K562 (cell line): ENCODE data around the gene ZKSCAN3. TPM values are rescaled to one million over a fixed set of nuclear protein-coding genes. Genes with fewer than 3 reads are reported as not detected.

Experiments
- CC2D1A ChIP-seq: fragments of 450-650 bp; IDR thresholded peaks from 2 replicates; pipeline ENCODE4 v1.6.1; 2017; ENCODE audit warnings: mild to moderate bottlenecking
- CTBP1 ChIP-seq: fragments of 450-650 bp; IDR thresholded peaks from 2 replicates; pipeline ENCODE4 v1.6.1; 2016; ENCODE audit warnings: borderline replicate concordance
- PHF8 ChIP-seq: fragments of 200-600 bp; sonication (generic); IDR thresholded peaks from 2 replicates; pipeline ENCODE4 v1.6.1; 2012; ENCODE audit warnings: mixed run types, mild to moderate bottlenecking, inconsistent platforms, low read length, moderate library complexity, borderline replicate concordance
- POU5F1 ChIP-seq: fragments of 150-350 bp; IDR thresholded peaks from 2 replicates; pipeline ENCODE4 v1.6.1; 2014; ENCODE audit warnings: borderline replicate concordance, low read length, low read depth, mild to moderate bottlenecking; ENCODE audit not compliant: partially characterized antibody
- RB1 ChIP-seq: fragments of 450-650 bp; IDR thresholded peaks from 2 replicates; pipeline ENCODE4 v1.6.1; 2017; ENCODE audit warnings: low read depth, mild to moderate bottlenecking
- ZNF239 ChIP-seq: fragments of 250-450 bp; sonication (Bioruptor Pico); IDR thresholded peaks from 2 replicates; pipeline ENCODE4 v1.4.0; 2020; ENCODE audit warnings: mild to moderate bottlenecking
- ZNF274 ChIP-seq: IDR thresholded peaks from 2 replicates; pipeline ENCODE4 v1.6.1; 2011; ENCODE audit warnings: low read depth, mild to moderate bottlenecking, low read length, moderate library complexity, borderline replicate concordance
- ZNF696 ChIP-seq: fragments of 250-450 bp; sonication (Bioruptor Pico); conservative IDR thresholded peaks from 2 replicates; pipeline ENCODE4 v1.4.0; 2020; ENCODE audit warnings: mild to moderate bottlenecking, moderate library complexity
- ZNF785 ChIP-seq: fragments of 250-450 bp; sonication (Bioruptor Pico); IDR thresholded peaks from 2 replicates; pipeline ENCODE4 v1.4.0; 2020; ENCODE audit warnings: mild to moderate bottlenecking
- polyA plus RNA-seq, 8 experiments: library from polyadenylated mRNA; depleted of rRNA in 4 of 8; stranded (reverse) in 5 of 8; unstranded in 3 of 8; fragments of >200 nt; fragmentation: Nextera tagmentation in 2 of 8; fragmentation: Illumina TruSeq in 1 of 8; extraction: Ambion mirVana in 2 of 8; extraction: Trizol in 1 of 8; gene quantifications; 2 replicates each; pipeline versions ENCODE4 v1.2.1 to v1.2.3, GENCODE V29; 2011 to 2014; ENCODE audit warnings: inconsistent platforms in 1 of 8, missing spikeins in 1 of 8
- total RNA-seq, 7 experiments: library from RNA; depleted of rRNA in 6 of 7; stranded (reverse); fragments of >200 nt in 6 of 7; fragmentation: Illumina TruSeq in 2 of 7; extraction: Trizol in 2 of 7; gene quantifications; 2 replicates each; pipeline versions ENCODE4 v1.2.1 to v1.2.3, GENCODE V29; 2011 to 2021; ENCODE audit warnings: low replicate concordance in 1 of 7
- TF ChIP-seq, protein P1 (sequence below): fragments of 450-650 bp; formaldehyde crosslinking; IDR thresholded peaks from 2 replicates; pipeline ENCODE4 v1.4.0; 2022; ENCODE audit warnings: missing genetic modification characterization
- TF ChIP-seq, protein P2 (sequence below): fragments of 200-800 bp; sonication (Bioruptor generic); IDR thresholded peaks from 2 replicates; pipeline ENCODE4 v1.6.1; 2016; ENCODE audit warnings: missing genetic modification characterization, missing compliant biosample characterization
- TF ChIP-seq, protein P3 (sequence below): fragments of 450-650 bp; IDR thresholded peaks from 2 replicates; pipeline ENCODE4 v1.7.1; 2018; ENCODE audit warnings: mild to moderate bottlenecking, low read depth; ENCODE audit not compliant: partially characterized antibody
- TF ChIP-seq, protein P4 (sequence below): fragments of 250-450 bp; sonication (Bioruptor Pico); IDR thresholded peaks from 2 replicates; pipeline ENCODE4 v1.5.0; 2021; ENCODE audit warnings: mild to moderate bottlenecking, borderline replicate concordance
- TF ChIP-seq, protein P5 (sequence below): fragments of 450-650 bp; IDR thresholded peaks from 2 replicates; pipeline ENCODE4 v1.6.1; 2017; ENCODE audit warnings: antibody characterized with exemption

ZKSCAN3 gene
- total and polyA plus RNA-seq, 9 of the 15 experiments (the other 6 are each of a cell fraction or from before 2014, with no cell fraction given): 3.0 to 12.4 (median 10.2) TPM

DNA sequence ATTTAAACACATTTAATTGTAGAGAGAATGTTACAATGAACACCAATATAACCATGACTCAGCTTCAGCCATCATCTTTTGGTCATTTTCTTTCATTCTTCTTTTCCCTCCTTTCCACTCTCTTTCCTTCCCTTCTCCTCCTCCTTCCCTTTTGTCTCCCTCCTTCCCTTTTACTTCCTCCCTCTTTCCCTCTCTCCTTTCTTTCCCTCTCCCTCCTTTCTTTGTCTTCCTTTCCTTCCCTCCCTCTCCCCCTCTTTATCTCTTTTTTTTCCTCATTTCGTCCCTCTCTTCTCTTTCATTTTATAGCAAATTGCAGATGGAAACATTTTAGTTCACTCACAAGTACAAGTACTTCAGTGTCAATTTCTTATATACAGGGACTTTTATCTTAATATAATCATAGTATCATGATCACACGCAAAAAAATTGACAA lies 1.8 kb downstream of the ZKSCAN3 start (continued):
- TF ChIP-seq ZNF274: no peak
- TF ChIP-seq ZNF696 (CRISPR knock-in tag): no peak
- TF ChIP-seq ZNF785: no peak
- no peak for TF ChIP-seq ZNF239
- TF ChIP-seq, protein P1, sequence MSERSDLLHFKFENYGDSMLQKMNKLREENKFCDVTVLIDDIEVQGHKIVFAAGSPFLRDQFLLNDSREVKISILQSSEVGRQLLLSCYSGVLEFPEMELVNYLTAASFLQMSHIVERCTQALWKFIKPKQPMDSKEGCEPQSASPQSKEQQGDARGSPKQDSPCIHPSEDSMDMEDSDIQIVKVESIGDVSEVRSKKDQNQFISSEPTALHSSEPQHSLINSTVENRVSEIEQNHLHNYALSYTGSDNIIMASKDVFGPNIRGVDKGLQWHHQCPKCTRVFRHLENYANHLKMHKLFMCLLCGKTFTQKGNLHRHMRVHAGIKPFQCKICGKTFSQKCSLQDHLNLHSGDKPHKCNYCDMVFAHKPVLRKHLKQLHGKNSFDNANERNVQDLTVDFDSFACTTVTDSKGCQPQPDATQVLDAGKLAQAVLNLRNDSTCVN (CRISPR knock-in tag): peak; percentile 98
- TF ChIP-seq RB1: no peak
- no peak for TF ChIP-seq PHF8
- TF ChIP-seq, protein P2, sequence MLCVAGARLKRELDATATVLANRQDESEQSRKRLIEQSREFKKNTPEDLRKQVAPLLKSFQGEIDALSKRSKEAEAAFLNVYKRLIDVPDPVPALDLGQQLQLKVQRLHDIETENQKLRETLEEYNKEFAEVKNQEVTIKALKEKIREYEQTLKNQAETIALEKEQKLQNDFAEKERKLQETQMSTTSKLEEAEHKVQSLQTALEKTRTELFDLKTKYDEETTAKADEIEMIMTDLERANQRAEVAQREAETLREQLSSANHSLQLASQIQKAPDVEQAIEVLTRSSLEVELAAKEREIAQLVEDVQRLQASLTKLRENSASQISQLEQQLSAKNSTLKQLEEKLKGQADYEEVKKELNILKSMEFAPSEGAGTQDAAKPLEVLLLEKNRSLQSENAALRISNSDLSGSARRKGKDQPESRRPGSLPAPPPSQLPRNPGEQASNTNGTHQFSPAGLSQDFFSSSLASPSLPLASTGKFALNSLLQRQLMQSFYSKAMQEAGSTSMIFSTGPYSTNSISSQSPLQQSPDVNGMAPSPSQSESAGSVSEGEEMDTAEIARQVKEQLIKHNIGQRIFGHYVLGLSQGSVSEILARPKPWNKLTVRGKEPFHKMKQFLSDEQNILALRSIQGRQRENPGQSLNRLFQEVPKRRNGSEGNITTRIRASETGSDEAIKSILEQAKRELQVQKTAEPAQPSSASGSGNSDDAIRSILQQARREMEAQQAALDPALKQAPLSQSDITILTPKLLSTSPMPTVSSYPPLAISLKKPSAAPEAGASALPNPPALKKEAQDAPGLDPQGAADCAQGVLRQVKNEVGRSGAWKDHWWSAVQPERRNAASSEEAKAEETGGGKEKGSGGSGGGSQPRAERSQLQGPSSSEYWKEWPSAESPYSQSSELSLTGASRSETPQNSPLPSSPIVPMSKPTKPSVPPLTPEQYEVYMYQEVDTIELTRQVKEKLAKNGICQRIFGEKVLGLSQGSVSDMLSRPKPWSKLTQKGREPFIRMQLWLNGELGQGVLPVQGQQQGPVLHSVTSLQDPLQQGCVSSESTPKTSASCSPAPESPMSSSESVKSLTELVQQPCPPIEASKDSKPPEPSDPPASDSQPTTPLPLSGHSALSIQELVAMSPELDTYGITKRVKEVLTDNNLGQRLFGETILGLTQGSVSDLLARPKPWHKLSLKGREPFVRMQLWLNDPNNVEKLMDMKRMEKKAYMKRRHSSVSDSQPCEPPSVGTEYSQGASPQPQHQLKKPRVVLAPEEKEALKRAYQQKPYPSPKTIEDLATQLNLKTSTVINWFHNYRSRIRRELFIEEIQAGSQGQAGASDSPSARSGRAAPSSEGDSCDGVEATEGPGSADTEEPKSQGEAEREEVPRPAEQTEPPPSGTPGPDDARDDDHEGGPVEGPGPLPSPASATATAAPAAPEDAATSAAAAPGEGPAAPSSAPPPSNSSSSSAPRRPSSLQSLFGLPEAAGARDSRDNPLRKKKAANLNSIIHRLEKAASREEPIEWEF (CRISPR knock-in tag): no peak
- TF ChIP-seq CC2D1A: peak; percentile 82
- TF ChIP-seq CTBP1: no peak
- TF ChIP-seq, protein P3, sequence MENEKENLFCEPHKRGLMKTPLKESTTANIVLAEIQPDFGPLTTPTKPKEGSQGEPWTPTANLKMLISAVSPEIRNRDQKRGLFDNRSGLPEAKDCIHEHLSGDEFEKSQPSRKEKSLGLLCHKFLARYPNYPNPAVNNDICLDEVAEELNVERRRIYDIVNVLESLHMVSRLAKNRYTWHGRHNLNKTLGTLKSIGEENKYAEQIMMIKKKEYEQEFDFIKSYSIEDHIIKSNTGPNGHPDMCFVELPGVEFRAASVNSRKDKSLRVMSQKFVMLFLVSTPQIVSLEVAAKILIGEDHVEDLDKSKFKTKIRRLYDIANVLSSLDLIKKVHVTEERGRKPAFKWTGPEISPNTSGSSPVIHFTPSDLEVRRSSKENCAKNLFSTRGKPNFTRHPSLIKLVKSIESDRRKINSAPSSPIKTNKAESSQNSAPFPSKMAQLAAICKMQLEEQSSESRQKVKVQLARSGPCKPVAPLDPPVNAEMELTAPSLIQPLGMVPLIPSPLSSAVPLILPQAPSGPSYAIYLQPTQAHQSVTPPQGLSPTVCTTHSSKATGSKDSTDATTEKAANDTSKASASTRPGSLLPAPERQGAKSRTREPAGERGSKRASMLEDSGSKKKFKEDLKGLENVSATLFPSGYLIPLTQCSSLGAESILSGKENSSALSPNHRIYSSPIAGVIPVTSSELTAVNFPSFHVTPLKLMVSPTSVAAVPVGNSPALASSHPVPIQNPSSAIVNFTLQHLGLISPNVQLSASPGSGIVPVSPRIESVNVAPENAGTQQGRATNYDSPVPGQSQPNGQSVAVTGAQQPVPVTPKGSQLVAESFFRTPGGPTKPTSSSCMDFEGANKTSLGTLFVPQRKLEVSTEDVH: peak; percentile 50
- TF ChIP-seq, protein P4, sequence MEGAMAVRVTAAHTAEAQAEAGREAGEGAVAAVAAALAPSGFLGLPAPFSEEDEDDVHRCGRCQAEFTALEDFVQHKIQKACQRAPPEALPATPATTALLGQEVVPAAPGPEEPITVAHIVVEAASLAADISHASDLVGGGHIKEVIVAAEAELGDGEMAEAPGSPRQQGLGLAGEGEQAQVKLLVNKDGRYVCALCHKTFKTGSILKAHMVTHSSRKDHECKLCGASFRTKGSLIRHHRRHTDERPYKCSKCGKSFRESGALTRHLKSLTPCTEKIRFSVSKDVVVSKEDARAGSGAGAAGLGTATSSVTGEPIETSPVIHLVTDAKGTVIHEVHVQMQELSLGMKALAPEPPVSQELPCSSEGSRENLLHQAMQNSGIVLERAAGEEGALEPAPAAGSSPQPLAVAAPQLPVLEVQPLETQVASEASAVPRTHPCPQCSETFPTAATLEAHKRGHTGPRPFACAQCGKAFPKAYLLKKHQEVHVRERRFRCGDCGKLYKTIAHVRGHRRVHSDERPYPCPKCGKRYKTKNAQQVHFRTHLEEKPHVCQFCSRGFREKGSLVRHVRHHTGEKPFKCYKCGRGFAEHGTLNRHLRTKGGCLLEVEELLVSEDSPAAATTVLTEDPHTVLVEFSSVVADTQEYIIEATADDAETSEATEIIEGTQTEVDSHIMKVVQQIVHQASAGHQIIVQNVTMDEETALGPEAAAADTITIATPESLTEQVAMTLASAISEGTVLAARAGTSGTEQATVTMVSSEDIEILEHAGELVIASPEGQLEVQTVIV: no peak
- TF ChIP-seq, protein P5, sequence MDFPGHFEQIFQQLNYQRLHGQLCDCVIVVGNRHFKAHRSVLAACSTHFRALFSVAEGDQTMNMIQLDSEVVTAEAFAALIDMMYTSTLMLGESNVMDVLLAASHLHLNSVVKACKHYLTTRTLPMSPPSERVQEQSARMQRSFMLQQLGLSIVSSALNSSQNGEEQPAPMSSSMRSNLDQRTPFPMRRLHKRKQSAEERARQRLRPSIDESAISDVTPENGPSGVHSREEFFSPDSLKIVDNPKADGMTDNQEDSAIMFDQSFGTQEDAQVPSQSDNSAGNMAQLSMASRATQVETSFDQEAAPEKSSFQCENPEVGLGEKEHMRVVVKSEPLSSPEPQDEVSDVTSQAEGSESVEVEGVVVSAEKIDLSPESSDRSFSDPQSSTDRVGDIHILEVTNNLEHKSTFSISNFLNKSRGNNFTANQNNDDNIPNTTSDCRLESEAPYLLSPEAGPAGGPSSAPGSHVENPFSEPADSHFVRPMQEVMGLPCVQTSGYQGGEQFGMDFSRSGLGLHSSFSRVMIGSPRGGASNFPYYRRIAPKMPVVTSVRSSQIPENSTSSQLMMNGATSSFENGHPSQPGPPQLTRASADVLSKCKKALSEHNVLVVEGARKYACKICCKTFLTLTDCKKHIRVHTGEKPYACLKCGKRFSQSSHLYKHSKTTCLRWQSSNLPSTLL: peak; percentile 72; the same call in 1 of the 2 replicates
- TF ChIP-seq POU5F1: no peak
